CD1c-positive myeloid dendritic cell (primary cell): Measurements from ENCODE around the gene FARP1.

Source experiments
- DNase-seq: peaks from one replicate; pipeline ENCODE4 v3.0.0-alpha.2; 2016; ENCODE audit errors: extremely low spot score

Gene FARP1

DNA sequence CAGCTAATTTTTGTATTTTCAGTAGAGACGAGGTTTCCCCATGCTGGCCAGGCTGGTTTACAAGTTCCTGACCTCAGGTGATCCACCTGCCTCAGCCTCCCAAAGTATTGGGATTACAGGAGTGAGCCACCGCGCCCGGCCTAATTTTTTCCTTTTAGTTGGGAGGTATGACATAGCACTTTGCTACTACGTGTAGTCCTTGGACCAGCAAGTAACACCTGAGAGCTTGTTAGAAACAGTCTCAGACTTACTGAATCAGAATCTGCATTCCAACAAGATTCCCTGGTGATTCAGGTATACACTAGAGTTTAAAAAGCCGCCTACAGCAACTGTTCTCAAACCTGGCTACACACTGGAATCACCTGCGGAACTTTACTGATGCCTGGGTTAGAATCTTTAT is 1.8 kb upstream of the FARP1 start:
- no peak for DNase-seq

GRCh38 chr13:98141509-98142379 is 1.1 kb upstream of the FARP1 start:
- DNase-seq = no peak

- DNase-seq = no peak
Observed at GRCh38 chr13:98143157-98143553, 261 bp downstream of the FARP1 start.

DNA sequence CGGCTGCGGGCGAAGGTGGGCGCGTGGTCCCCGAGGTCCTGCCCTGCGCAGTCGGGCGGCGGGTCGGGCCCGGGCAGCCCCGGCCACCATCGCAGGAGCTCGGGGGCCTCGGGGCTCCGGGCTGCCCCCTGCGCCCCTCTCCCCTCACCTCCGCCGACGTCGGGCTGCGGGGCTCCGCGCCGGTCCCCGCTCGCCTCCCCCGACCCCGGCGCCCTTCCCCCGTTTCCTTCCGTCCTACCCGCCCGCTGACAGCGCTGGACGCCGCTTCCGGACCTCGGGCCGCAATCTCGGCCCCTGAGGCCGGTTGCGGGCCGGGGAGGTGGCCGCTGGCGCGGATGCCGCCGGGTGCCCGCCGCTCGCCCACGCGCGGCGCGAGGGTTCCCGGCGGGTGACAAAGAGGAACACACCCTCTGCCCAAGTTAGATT is 720 bp downstream of the FARP1 start:
- peak; percentile 53 for DNase-seq

- no peak for DNase-seq
Observed at GRCh38 chr13:98144027-98144741, 1.3 kb downstream of the FARP1 start.

DNA sequence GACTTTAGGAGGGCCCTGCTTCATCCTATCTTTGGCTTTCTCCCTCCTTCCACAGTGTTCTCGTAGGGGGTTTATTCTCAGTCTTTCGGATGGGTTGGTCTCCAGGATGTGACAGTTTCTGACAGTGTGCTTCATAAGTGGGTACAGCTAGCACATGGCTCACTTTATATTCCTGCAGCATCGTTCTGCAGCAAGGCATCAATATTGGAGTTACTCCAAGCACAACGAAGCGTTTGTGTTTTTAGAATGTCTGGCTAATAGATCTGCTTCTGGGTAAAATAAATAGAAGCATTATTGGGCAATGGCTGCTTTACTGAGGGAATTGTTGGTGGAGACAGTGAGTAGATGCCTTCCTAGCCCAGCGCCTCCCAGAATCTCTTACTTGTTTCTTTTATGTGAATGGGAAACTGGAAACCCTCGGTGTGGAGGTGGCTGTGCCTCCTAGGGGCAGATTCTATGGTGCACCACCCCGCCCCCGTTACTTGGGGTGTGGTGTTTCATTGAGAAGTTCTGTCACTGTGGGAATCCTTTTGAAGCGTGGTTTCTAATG is 2.0 kb downstream of the FARP1 start:
- DNase-seq = no peak

- DNase-seq = no peak
Observed at GRCh38 chr13:98147521-98147920, 4.6 kb downstream of the FARP1 start.

- no peak for DNase-seq
Observed at GRCh38 chr13:98150832-98151479, 8.1 kb downstream of the FARP1 start.

- no peak for DNase-seq
Observed at GRCh38 chr13:98155475-98156109, 12.7 kb downstream of the FARP1 start.

- DNase-seq = no peak
Observed at GRCh38 chr13:98156259-98156658, 13.4 kb downstream of the FARP1 start.

DNA sequence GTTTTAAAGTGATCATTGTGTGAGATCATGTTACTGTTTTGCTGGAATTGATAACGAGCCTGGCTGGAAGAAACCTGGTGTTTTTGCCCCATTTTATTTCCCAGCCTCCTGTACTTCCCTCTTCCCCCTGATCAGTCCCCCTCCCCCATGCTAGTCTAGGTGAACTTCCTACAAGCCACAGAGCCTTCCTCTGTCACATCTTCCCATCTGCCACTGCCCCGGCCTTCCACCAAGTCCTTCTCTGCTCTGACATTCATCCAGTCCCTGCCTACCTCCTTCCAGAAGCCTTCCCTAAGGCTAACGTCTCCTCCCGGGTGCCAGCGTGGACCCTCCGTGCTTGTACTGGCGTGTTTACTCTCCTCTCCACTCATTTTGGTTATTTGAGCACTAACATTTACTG is 14.3 kb downstream of the FARP1 start:
- DNase-seq = no peak

GRCh38 chr13:98157609-98158008 is 14.7 kb downstream of the FARP1 start:
- no peak for DNase-seq

DNA sequence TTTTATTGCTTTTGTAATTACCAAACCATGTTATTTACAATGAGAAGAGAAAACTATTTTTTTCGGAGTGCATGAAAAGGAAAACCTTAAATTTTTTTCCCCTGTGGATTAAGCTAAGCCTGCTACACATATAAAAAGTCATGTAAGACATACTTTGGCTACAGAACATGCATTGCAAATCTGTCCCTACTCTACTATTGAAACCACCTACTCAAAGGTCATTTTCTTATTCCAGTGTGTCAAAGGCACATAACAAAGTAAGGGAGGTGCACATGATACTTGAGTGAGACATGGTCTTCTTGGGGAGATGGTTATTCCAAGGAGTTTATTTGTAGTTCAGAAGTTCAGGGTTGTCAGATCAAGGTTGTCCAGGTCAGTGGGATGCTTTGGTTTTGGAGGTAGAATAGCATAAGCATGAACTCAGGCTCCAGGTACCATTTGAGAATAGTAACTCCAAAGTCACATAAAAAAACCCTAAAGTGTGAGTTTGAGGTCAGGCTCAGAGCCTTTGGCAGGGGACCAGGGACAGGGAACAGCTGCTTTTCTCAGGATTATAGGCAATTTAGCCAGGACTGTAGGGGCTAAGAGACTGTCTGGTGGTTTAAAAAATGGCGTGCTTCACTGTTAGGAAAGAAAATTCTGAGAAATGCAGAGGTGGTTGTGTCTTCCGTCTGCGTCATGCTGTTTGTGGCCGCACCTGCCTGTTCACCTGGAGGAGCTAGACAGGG is 15.4 kb downstream of the FARP1 start:
- no peak for DNase-seq

- no peak for DNase-seq
Observed at GRCh38 chr13:98162935-98163334, 20.0 kb downstream of the FARP1 start.

DNA sequence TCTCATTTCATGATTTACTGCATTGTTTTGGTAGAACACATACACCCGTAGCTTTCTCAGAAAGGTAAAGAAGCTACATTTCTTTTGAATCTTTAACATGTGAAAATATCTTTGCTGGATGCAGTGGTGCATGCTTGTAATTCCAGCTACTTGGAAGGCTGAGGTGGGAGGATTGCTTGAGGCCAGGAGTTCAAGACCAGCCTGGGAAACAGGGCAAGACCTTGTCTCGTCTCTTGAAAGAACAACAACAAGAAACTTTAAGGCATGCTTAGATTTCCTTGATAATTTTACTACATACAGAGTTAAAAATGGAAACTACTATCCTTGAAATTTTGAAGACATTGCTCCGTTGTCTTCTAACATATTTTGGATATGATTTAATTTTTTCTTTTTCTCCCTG is 26.4 kb downstream of the FARP1 start:
- DNase-seq = no peak

- no peak for DNase-seq
Observed at GRCh38 chr13:98171900-98172589, 29.2 kb downstream of the FARP1 start.

- no peak for DNase-seq
Observed at GRCh38 chr13:98172590-98173422, 29.9 kb downstream of the FARP1 start.

- DNase-seq = no peak
Observed at GRCh38 chr13:98173431-98174152, 30.7 kb downstream of the FARP1 start.

GRCh38 chr13:98174307-98174706 is 31.4 kb downstream of the FARP1 start:
- no peak for DNase-seq
